GF-D8 (cell line): ENCODE results near the gene PPDPF.
"Not testable (repeated sequence)": the region's sequence is repeated elsewhere in the genome, so short reads cannot be mapped to it uniquely, and the experiment has no call there.

Experiments
- DNase-seq: peaks from one replicate; lab custom pipeline; 2025; lab: John Stamatoyannopoulos, UW

Gene PPDPF

DNA sequence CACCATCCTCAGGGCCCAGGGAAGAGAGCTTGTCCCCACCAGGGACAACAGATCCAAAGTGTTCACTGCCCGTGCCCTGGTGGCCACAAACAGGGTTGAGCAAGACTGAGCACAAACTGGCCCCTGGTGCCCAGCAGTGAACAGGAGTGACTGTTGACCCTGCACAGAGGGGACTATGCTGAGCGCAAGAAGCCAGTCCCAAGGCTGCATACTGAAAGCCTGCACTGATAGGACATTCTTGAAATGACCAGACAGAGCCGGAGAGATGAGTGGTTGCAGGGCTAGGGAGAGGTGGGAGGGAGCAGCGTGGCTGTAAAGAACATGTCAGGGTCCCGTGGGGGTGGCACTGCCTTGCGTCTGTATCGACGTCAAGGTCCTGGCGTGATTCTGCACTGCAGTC is 30.5 kb downstream of the PPDPF start:
- no peak for DNase-seq

DNA sequence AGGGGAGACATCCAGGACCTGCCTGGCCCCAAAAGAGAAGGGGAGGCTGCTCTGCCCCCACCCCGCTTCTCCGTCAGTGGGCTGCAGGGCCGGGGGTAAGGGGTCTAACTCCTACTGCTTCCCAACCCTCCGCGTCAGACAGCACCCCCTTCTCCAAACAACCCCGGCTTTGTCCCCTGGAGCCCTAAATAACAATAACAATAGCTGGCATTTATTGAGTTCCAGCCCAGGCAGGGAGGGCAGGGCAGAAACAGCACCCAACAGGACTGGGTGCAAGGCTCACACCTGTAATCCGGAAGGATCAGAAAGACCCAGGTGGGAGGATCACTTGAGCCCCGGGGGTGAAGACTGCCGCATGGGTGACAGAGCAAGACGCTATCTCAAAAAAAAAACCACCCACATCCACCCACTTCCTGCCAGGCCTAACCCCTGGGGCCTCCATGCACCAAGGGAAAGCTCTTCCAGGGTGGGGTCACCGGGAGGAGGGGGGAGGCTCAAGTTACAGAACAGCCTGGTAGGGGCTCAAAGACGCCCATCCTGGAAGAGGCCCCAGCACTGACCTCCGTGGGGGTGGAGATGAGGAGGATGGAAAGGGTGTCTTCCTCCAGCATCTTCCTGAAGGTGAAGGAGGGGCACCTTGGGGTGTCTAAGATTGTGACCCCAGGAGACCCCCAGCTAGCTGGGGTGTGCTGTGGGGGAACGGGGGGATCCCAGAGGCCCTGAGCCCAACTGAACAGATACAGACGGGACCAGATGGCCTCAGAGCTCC is 32.1 kb downstream of the PPDPF start:
- DNase-seq = peak; percentile 36

DNA sequence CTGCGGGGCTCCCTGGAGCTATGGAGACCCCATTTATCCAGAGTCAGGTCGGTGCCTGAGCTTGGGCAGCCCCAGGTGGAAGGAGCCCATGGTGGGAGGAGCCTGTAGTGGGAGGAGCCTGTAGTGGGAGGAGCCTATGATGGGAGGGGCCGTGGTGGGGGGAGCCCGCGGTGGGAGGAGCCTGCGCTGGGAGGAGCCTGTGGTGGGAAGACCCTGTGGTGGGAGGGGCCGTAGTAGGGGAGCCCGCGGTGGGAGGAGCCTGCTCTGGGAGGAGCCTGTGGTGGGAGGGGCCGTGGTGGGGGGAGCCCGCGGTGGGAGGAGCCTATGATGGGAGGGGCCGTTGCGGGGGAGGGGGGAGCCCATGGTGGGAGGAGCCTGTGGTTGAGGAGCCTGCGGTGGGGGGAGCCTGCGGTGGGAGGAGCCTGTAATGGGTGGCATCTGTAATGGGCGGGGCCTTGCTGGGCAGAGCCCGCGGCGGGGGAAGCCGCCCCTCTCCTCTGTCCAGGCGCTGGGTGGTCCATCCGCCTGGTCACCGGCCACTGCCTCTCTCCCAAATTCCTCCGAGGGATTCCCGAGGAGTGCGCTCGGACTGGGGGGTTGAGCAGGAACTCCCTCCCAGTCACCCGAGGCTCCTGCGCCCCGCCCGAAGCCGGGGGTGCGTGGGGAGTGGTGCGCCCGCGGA is 32.8 kb downstream of the PPDPF start:
- no peak for DNase-seq

DNA sequence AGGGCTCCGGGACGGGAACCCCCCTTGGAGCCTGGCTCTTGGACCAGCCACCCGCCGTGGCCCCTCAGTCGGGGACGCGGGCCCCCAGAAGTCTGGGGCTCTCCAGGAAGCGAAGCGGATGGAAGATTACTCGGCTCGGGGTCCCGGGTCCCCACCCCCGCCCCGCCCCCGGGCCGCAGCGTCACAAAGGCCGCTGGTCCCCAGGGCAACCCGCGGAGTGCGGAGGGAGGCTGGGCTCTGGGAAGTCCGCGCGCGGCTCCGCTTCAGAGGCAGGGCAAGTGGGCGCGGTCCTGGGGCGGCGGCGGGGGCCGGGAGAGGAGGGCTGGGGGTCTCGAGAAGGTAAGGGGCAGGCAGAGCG is 33.3 kb downstream of the PPDPF start, which contains the start of gene FNDC11:
Gene FNDC11 (plus strand): TSS at position 227 of the 358 bp plus-strand sequence. CDS start 1,505 bp downstream, outside the sequence.
- DNase-seq = no peak

DNA sequence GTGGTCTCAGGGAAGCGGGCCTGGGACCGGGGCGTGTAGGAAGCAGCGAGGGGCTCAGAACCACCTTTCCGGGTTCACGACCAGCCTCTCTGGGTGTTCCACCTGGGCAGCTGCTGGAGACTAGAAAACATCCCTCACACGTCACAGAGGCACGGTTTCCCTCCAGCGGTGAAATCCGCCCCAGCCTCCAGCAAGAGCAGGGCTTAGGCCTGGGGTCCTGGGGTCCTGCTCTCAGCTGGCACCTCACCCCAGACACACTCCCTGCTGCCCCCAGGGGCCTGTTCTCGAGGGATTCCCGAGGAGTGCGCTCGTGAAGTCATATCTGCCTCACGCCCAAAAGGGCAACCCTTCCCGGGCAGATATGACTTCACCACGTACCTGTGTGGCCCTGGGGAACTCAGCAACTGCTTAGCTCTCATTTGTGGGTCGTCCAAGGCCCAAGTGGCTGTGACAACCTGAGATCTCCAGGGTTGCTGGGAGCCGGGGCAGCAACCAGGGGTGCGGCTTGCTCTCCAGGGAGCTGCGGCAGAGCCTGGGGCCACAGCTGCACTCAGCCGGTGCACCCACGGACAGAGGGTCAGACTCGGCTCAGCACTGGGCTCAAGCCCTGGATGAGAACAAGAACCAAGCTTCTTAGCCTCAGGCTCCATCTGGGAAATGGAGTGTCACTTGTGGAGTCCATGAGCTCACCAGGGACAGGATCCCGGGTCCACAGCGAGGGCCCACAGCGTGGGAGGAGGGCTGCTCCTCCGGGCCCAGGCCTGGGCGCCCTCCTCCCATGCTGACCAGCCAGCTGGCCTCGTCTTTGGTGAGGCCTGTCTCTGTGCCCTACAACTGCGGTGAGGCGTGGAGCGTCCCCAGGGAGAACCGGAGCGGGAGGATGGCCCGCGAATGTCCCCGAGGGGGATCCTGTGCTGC is 34.1 kb downstream of the PPDPF start:
- no peak for DNase-seq

DNA sequence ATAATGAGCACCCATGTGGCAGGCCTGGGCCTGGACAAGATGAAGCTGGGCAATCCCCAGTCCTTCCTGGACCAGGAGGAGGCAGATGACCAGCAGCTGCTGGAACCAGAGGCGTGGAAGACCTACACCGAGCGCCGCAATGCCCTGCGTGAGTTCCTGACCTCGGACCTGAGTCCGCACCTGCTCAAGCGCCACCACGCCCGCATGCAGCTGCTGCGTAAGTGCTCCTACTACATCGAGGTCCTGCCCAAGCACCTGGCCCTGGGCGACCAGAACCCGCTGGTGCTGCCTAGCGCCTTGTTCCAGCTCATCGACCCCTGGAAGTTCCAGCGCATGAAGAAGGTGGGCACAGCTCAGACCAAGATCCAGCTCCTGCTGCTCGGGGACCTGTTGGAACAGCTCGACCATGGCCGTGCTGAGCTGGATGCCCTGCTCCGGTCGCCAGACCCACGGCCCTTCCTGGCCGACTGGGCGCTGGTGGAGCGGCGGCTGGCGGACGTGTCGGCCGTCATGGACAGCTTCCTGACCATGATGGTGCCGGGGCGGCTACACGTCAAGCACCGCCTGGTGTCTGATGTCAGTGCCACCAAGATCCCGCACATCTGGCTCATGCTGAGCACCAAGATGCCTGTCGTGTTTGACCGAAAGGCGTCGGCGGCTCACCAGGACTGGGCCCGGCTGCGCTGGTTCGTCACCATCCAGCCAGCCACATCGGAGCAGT is 35.3 kb downstream of the PPDPF start:
- DNase-seq = no peak

DNA sequence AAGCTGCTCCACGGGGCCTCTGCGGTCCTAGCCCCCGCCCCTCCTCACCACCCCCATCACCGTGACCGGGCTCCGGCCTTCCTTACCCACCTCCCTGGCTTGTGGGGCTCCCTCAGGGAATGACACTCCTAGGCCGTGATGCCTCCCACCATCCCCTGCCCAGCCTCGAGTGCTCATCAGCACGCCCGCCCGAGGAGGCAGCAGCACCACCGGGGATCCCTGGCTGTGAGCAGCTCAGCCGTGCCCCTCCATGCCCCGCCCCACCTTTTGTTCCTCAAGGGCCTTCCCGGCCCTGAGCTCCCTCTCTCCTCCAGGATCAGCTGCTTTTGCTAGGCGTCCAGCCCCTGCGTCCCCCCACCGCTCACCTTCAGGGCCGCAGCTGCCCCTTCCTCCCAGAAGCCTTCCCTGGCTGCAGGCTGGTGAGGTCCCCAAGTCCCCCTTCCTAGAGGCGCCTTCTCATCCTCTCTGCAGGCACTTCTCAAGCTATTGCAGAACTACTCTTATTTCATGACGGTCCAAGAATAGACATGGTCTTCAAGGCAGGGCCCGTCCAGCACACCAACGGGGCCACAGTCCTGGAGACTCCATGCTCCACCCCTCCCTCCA is 36.4 kb downstream of the PPDPF start:
- DNase-seq = no peak

DNA sequence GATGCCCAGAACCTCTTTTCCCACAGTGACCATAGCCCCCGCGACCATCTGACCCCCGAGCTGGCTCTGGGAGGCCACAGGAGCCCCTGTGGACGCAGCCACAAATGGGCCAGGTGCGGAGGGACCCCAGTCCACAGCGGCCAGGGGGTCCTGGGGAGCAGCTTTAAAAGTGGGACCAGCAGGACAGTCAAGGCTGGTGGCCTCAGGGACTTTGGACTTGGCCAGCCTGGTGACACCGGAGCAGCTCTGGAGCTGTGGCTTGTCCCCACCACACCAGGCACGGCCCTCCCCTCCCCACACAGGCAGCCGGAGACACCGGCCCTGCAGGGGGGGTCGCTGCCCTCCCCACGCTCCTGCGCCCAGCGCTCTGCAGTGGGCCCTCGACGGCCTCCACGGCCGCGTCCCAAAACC is 36.9 kb downstream of the PPDPF start:
- DNase-seq = no peak

DNA sequence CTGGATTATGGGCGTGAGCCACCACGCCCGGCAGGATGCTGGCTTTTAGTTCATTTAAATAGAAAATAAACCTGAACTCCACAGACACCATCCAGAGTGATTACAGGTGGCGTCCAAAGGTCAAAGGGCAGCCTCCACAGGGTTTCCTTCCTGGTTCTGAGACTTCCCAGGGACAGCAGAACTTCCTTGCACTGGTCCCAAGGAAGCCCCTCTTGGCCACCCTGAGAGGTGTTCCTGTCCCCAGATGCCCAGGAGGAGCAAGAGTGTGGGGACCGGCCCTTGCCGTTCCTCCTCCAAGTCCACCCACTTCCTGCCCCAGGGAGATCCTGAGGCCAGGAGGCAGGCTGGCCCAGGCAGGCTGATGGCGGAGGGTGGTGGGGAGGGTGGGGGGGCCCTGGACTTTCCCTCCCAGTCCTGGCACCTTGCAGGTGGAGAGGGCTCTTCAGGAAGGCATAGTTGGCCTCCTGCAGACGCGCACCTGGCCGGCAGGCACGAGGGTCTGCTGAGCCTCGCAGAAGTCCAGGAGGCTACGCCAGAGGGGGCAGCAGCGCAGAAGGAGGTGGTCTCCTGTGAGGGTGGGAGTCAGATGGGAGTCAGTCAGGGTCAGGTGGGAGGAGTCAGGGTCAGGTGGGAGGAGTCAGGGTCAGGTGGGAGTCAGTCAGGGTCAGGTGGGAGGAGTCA is 38.4 kb downstream of the PPDPF start:
- no peak for DNase-seq

DNA sequence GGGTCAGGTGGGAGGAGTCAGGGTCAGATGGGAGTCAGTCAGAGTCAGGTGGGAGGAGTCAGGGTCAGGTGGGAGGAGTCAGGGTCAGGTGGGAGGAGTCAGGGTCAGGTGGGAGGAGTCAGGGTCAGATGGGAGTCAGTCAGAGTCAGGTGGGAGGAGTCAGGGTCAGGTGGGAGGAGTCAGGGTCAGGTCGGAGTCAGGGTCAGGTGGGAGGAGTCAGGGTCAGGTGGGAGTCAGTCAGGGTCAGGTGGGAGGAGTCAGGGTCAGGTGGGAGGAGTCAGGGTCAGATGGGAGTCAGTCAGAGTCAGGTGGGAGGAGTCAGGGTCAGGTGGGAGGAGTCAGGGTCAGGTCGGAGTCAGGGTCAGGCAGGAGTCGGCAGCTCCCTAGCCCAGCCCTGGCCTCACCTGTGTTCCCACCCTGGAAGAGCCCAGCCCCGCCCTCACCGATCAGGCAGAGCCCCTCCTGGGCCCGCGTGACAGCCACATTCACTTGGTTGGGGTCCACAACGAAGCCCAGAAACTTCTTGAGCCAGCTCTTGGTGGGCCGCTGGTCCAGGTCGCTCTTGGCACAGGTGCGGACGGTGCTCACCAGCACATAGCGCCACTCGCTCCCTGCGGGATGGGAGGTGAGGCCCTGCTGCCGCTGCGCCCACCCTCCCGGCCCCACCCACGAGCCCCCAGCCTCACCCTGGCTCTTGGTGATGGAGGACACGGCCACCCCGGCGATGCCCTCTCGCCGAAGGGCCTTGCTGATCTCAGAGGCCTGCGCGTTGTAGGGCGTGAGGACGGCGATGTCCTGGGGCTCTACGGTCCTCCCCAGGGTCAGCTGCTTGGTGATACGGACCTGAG is 39.1 kb downstream of the PPDPF start:
- not testable (repeated sequence) for DNase-seq

DNA sequence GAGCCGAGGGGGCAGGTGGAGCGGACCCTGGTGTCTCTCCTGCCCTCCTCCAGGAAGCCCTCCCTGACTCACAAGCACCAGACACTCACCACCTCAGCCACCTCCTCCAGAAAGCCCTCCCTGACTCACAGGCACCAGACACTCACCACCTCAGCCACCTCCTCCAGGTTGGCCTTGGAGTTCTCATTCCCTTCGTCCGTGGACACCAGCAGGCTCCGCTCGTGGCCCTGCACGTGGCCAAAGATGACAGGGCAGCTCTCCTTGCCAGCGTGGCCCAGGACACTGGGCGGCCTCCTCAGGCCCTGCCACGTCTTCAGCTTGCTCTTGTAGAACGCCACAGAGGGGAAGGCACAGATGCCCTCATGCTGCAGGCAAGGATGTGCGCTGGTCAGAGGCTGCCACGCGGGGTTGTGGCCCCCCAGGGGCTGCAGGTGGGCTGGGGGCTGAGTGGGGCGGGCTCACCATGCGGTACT is 39.8 kb downstream of the PPDPF start:
- DNase-seq = no peak

DNA sequence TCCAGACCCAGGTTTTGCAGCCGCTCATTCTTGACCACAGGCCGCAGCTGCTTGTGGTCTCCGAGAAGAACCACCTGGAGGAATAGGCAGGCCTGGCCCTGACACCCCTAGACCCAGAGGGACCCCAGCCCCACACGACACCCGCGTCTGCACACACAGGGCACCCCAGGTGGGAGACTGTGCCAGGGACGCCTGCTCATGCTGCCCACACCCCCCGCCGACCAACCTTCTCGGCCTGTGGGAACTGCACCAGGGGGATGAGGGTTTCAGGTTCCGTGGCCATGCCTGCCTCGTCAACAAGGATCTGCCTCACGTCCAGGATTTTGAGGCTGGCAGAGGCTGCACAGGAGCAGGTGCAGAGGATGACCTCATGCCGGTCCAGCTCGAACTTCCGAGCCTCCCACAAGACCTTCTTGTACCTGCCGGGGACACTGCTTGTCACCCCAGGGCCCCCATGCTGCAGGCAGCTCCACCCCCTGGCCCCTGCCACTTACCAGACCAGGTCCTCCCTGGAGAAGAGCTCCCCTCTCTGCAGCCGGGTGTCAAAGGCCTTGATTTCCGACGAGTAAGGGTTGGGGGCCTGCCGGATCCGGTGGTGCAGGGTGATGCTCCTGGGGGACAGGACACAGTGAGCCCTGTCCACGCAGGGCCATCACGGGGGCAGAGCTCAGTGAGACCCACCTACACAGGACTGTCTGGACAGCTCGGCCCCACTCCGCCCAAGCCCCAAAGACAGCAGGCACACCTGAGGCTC is 40.5 kb downstream of the PPDPF start:
- no peak for DNase-seq

DNA sequence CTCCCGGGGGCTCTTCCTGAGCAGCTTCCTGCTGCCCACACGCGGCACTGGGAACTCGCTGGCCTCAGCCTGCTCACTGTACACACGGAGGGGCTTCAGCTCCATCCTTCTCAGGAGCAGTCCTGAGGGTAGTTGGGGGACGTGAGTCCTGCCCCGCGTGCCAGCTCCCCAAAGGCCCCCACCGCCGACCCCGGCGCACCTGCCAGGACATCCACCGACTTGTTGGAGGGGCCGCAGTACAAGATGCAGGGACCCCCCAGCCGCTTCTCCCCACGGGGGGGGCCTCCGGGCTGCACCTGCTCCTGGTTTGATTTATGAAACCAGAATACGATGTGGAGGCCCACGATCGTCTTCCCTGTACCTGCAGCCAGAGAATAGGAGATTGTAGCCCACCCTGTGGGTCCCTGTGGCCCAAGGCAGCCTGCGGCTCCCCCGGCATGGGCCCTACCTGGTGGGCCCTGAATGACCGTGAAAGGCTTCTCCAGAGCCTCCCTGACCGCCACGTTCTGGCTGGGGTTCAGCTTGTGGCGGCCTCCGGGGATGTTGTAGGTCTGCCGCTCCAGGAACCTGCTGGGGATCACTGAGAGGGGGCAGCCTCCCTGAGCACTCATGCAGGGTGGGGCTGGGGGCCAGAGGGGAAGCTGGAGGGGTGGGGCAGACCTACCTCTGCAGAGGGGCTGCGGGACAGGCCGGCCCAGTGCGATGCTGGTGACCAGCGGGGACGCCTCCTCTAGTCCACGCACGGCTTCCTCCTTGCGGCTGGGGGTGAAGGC is 41.2 kb downstream of the PPDPF start:
- no peak for DNase-seq

DNA sequence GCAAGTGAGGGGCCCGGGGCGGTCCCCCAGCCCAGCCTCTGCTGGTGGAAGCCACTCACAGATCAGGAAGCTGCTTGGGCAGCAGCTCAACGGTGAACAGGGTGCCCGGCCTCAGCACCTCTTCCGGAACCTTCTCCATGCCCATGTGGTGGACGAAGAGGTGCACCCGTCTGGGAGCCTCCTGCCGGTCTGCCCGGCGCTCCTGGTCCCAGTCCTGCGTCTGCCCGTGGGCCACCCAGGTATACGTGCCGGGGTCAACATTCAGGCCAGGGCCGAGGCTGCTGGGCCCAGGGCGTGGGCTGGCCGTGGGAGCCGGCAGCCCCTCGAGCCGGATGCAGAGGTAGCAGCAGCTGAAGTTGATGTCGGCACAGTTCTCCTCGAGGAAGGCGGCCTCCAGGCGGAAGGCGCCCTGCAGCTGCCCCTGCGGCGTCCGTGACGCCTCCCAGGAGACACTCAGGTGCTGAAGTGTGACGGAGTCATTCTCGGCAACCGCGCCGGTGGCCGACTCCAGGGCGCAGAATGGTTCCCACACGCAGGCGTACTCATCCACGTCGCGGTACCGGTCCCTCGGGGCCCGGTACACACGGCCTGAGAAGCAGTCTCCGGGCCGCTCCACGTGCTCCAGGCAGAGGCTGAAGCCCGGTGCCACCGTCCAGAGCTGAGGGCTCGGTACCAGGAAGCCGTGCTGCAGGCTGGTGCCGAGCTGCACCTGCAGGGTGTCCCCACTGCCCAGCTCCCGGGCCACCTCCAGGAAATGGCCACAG is 42.1 kb downstream of the PPDPF start:
- DNase-seq = no peak

DNA sequence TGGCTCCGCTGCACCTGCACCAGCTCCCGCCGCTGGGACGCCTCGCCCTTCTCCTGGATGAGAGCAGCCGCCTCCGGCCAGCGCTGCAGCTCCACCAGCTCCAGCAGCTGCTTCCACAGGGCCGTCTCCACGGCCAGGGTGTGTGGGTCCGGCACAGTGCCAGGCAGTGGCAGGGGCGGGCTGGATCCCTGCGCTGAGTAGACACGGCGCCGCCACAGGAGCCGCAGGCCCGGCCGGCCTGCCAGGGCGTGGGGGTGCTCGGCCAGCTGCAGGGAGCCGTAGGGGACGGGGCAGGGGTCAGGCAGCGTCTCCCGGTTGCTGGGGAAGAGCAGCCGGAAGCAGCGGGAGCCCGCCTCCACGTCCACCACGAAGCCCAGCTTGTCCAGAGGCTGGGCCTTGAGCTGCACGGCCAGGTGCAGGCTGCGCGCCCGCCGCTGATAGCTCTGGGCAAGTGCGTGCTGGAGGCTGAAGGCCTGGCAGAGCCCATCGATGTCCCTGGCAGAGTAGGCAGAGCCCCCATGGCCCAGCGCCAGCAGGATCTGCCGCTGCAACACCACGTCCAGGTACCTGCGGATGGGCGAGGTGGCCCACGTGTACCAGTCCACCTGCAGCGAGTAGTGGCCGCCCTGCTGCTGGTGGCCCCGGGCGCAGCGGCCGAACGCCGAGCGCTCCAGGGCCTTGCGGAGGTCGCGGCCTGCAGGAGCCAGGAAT is 42.8 kb downstream of the PPDPF start:
- no peak for DNase-seq

DNA sequence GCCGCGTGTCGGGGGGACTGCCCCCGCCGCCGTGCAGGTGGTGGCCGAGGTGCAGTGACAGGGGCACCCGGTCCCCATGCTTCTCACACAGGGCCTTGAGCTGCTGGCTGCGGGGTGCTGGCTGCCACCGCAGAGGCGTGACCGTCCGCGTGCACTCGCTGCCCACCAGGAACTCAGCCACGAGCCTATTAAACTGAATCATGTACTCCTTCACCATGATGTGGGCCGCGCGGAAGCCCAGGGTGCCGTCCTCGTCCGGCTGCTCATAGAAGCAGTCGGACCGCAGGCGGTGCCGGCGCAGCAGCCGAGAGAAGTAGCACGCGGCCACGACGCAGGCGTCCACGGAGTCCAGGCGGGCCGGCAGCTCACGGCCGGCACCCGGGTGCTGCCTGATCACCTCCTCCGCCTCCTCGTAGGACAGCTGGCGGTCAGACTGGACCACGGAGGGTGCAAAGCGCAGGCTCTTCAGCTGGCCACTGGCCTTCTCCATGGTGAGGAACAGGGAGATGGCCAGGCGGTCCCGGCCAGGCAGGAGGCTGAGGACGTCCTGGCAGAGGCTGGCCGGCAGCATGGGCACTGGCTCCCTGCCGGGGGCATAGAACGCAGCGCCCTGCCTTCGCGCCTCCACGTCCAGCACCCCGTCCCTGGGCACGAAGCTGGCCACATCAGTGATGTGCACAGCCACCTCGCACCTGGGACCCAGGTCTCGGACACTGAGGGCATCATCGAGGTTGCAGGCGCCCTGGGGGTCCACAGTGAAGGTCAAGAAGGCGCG is 43.7 kb downstream of the PPDPF start:
- DNase-seq = no peak
